Ammon's horn (tissue), 1 donor: ENCODE data around the gene UCHL1.
"Not testable (repeated sequence)": the region's sequence is repeated elsewhere in the genome, so short reads cannot be mapped to it uniquely, and the experiment has no call there.

Source experiments
- DNase-seq: peaks from one replicate; pipeline ENCODE4 v3.0.0-alpha.2; 2016; ENCODE audit warnings: low spot score

The UCHL1 gene

DNA sequence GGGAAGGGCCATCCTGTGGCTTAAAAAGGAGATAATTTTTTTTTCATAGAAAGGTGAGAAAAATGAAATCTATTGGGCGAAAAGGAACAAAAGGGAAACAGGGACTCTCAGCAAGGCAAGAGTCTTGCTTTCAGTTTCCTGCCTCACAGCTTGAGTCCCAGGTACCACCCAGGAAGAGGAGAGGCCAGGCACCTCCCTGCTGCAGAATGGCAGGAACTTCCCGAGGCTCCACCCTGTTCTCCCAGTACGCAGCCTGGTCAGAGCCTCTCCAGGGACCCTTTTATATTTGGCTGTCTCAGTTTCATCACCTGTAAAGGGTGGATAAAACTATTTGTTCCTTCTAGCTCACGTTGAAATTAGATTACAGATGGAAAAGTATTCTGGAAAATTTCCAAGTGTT, 33.8 kb downstream of the UCHL1 start:
- no peak for DNase-seq

DNA sequence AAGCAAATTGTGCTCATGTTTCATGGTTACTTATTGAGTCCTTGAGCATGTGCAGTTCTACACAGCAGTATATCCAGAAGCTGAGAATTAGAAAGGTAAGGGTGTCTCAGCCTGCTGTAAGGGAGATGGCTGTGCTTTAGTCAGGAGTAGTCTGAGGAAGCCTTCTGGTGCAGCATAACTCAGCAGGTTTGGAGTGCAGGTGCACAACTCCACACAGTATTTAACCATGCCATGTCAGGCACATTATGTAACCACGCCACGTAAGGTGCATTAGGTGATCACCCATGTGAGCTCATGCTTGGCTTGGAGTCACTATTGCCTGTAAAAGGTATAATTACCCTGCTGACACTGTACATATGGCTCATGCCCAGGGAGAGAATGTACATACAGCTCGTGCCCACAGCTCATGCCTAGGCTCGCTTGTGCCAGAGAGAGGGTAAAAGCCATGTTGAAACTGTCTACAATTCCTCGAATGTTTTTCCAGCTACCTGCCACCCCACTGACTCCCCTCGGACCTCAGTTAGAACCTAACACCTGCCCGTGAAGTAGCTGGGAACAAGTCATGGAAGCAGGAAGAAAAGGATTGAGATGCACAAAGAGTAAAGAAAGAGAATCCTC, 37.8 kb downstream of the UCHL1 start:
- DNase-seq, result no peak

- no peak for DNase-seq
These were observed 40.3 kb downstream of the UCHL1 start for GRCh38 chr4:41296995-41297394.

- DNase-seq, result no peak
These were observed 41.1 kb downstream of the UCHL1 start for GRCh38 chr4:41297832-41298231.

GRCh38 chr4:41299486-41299885, 42.8 kb downstream of the UCHL1 start:
- DNase-seq, result no peak

- no peak for DNase-seq
These were observed 44.4 kb downstream of the UCHL1 start for GRCh38 chr4:41301137-41301536.

GRCh38 chr4:41303372-41304118, 46.8 kb downstream of the UCHL1 start:
- DNase-seq, result no peak

DNA sequence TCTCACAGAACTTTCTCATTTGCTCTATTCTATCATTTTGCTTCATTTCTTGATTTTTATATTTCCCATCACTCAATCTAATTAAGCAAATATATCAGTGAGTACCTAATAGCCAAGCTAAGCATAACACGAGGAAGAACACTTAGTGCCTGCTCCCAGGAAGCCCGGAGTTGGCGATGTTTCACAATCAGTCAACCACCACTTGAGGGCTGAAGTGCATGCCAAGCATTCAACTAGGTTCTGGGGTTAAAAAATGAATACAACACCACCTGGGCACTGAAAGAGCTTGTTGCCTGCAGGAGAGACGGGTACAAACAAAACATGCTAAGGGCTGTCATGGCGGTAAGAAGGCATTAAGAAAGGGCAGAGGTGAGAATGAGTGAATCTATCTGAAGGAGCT, 47.5 kb downstream of the UCHL1 start:
- no peak for DNase-seq

GRCh38 chr4:41305476-41305875, 48.7 kb downstream of the UCHL1 start:
- no peak for DNase-seq

DNA sequence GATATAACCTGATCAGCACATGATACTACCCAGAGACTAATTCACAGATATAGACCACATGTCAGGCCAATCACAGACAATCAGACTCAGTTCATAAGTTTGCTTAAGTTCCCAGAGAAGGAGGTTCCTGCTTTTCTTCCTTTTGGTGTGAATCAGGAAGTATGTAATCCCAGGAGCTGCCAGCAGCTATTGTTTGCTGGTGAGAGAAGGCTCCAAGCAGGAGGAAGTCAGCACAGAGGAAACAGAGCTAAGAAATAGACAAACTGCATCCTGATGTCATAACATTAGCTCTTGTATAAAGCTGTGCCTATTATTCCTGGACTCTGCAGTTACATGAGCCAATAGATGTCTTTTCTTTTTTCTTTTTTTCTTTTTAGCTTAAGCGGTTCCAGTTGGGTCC, 50.9 kb downstream of the UCHL1 start:
- DNase-seq, result no peak

- no peak for DNase-seq
These were observed 51.7 kb downstream of the UCHL1 start for GRCh38 chr4:41308398-41308797.

- DNase-seq, result not testable (repeated sequence)
These were observed 58.7 kb downstream of the UCHL1 start for GRCh38 chr4:41315426-41315825.

DNA sequence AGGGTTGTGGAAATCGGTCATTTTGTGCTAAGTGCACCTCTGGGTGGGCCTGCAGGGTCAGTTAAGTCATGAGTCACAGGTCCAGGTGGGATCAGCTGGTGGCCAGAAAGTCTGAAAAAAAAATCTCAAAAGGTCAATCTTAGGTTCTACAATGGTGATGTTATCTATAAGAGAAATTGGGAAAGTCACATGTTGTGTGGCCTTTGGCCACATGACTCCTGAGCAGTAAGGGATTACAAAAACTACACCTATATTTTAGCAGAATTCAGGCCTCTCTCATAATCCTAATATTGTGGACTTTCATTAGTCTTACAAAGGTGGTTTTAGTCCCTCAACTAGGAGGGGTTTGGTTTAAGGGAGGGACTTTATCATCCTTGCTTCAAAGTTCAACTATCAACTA, 59.1 kb downstream of the UCHL1 start:
- DNase-seq, result no peak
